AG04449 (cell line): ENCODE results near the gene SCN4A.

ENCODE experiments used
- CTCF ChIA-PET: fragments of 350-600 bp; formaldehyde crosslinking; extraction: SDS; loops from one replicate; lab custom pipeline; 2021; ENCODE audit warnings: antibody characterized with exemption; lab: Yijun Ruan, JAX
- POLR2A ChIA-PET: fragments of 400-600, 350-600 bp; formaldehyde crosslinking; extraction: SDS; loops from one replicate; lab custom pipeline; 2020; ENCODE audit warnings: antibody characterized with exemption, inconsistent platforms; lab: Yijun Ruan, JAX
- DNase-seq: peaks from one replicate; pipeline ENCODE4 v3.0.0-alpha.2; 2010; ENCODE audit warnings: low read depth, low spot score
- H3K4me3 ChIP-seq: 2 replicates; pipeline ENCODE4 v1.5.1; 2011; ENCODE audit warnings: low read depth, mild to moderate bottlenecking, control low read depth, low read length
- CTCF ChIP-seq: IDR thresholded peaks from one replicate; pipeline ENCODE4 v1.5.1; 2011; ENCODE audit warnings: mild to moderate bottlenecking, moderate library complexity, low read length, control low read depth, inconsistent platforms; ENCODE audit not compliant: insufficient read depth; ENCODE audit errors: missing control alignments

The SCN4A gene

GRCh38 chr17:64002658-64003525 is 30.2 kb upstream of the SCN4A start:
- POLR2A ChIA-PET: no interaction called here
- no peak for DNase-seq
- TF ChIP-seq CTCF: no peak
- H3K4me3 ChIP-seq: no peak overlapping the region
- CTCF ChIA-PET: interaction anchor here (0.9 to 1.9 kb wide), 6 partner anchors 8 to 84 kb away, joined by 3 to 7 read pairs (median 4); partner anchors contain the start of gene GH1

- DNase-seq: no peak
- ChIA-PET CTCF (interaction anchor here (0.9 to 1.6 kb wide), 7 partner anchors 11 to 132 kb away, joined by 3 to 7 read pairs (median 3); partner anchors contain the start of gene CSHL1), POLR2A (no interaction called here)
- no peak overlapping the region for H3K4me3 ChIP-seq
- TF ChIP-seq CTCF: no peak
These were observed 29.2 kb upstream of the SCN4A start for GRCh38 chr17:64001763-64002529.

GRCh38 chr17:64001091-64001579 is 28.4 kb upstream of the SCN4A start:
- TF ChIP-seq CTCF: no peak
- no peak for DNase-seq
- no peak overlapping the region for H3K4me3 ChIP-seq
- ChIA-PET POLR2A (no interaction called here), CTCF (interaction anchor here (1.0 to 1.6 kb wide), 5 partner anchors 10 to 133 kb away, joined by 3 to 7 read pairs (median 4); partner anchors contain the start of gene CSHL1)

GRCh38 chr17:63999680-64000531 is 27.2 kb upstream of the SCN4A start:
- DNase-seq: no peak
- H3K4me3 ChIP-seq: no peak overlapping the region
- no peak for TF ChIP-seq CTCF
- CTCF ChIA-PET: interaction anchor here (1.0 to 1.7 kb wide), 4 partner anchors 9 to 134 kb away, joined by 3 to 4 read pairs (median 4); no protein-coding TSS in a partner anchor
- POLR2A ChIA-PET: interaction anchor here (0.7 kb wide), 1 partner anchor 14 kb away, joined by 4 read pairs; no protein-coding TSS in a partner anchor

- peak overlapping the region; percentile 71 for H3K4me3 ChIP-seq
- ChIA-PET CTCF (interaction anchor here (0.6 to 2.6 kb wide), 8 partner anchors 9 to 110 kb away, joined by 3 to 11 read pairs (median 4); partner anchors contain the start of gene GH1), POLR2A (no interaction called here)
- DNase-seq: no peak
- TF ChIP-seq CTCF: no peak
These were observed 26.3 kb upstream of the SCN4A start for GRCh38 chr17:63998721-63999679.
